AG10803 (cell line): ENCODE data around the gene KCNT2.
"Not testable (repeated sequence)": the region's sequence is repeated elsewhere in the genome, so short reads cannot be mapped to it uniquely, and the experiment has no call there.

Source experiments
- DNase-seq: peaks from one replicate; pipeline ENCODE4 v3.0.0; 2010; ENCODE audit warnings: low read depth
- H3K4me3 ChIP-seq: 2 replicates; pipeline ENCODE4 v1.5.1; 2011; ENCODE audit warnings: mild to moderate bottlenecking, low read length, control low read depth
- CTCF ChIP-seq: conservative IDR thresholded peaks from 2 replicates; pipeline ENCODE4 v1.5.1; 2011; ENCODE audit warnings: mild to moderate bottlenecking, low read length, control low read depth, inconsistent platforms

Gene KCNT2

GRCh38 chr1:196517193-196517592 is 91.0 kb downstream of the KCNT2 start:
- TF ChIP-seq CTCF = no peak
- no peak overlapping the region for H3K4me3 ChIP-seq
- DNase-seq = no peak

GRCh38 chr1:196516373-196516772 is 91.9 kb downstream of the KCNT2 start:
- H3K4me3 ChIP-seq = no peak overlapping the region
- no peak for DNase-seq

GRCh38 chr1:196515904-196516303 is 92.3 kb downstream of the KCNT2 start:
- TF ChIP-seq CTCF = no peak
- no peak for DNase-seq
- H3K4me3 ChIP-seq = no peak overlapping the region

More at GRCh38 chr1:196516373-196516772, 91.9 kb downstream of the KCNT2 start:
- no peak for TF ChIP-seq CTCF

- no peak for TF ChIP-seq CTCF
- no peak for DNase-seq
- no peak overlapping the region for H3K4me3 ChIP-seq
Observed at GRCh38 chr1:196513821-196514220, 94.4 kb downstream of the KCNT2 start.

GRCh38 chr1:196510451-196510850 is 97.8 kb downstream of the KCNT2 start:
- no peak overlapping the region for H3K4me3 ChIP-seq
- TF ChIP-seq CTCF = no peak
- DNase-seq = no peak

GRCh38 chr1:196504224-196504623 is 104.0 kb downstream of the KCNT2 start:
- H3K4me3 ChIP-seq, DNase-seq: not testable (repeated sequence)

- no peak for DNase-seq
- no peak overlapping the region for H3K4me3 ChIP-seq
- TF ChIP-seq CTCF = no peak
Observed at GRCh38 chr1:196502437-196502836, 105.8 kb downstream of the KCNT2 start.
